NCI-H2227 (cell line): ENCODE results near the gene ELP1.

ENCODE experiments used
- DNase-seq: peaks from one replicate; lab custom pipeline; 2025; ENCODE audit not compliant: unreplicated experiment; lab: John Stamatoyannopoulos, UW

Gene ELP1

GRCh38 chr9:108823829-108824228, 110.1 kb downstream of the ELP1 start:
- DNase-seq = no peak
